HG03558 (cell line): Measurements from ENCODE around the gene BCL2L13.
"Not testable (repeated sequence)": the region's sequence is repeated elsewhere in the genome, so short reads cannot be mapped to it uniquely, and the experiment has no call there.

ENCODE experiments used
- ATAC-seq: cut with Tn5 transposase; IDR thresholded peaks from one replicate; pipeline ENCODE4 v1.9.1; 2021; ENCODE audit warnings: moderate number of reproducible peaks; ENCODE audit not compliant: unreplicated experiment; ENCODE audit errors: extremely low read depth

Gene BCL2L13

GRCh38 chr22:17692841-17693240 is 54.3 kb downstream of the BCL2L13 start:
- ATAC-seq, result no peak

- ATAC-seq, result no peak
Observed at GRCh38 chr22:17694193-17694592, 55.6 kb downstream of the BCL2L13 start.

GRCh38 chr22:17694752-17695151 is 56.2 kb downstream of the BCL2L13 start:
- ATAC-seq, result no peak

GRCh38 chr22:17695986-17696385 is 57.4 kb downstream of the BCL2L13 start:
- ATAC-seq, result no peak

DNA sequence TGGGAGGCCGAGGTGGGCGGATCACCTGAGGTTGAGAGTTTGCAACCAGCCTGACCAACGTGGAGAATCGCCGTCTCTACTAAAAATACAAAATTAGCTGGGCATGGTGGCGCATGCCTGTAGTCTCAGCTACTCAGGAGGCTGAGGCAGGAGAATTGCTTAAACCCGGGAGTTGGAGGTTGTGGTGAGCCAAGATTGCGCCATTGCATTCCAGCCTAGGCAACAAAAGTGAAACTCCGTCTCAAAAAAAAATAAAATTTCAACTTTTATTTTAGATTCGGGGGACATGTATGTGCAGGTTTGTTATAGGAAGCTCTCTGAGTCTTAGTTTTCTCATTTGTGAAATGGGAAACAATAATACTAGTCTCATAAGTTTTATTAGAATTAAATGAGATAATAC is 58.6 kb downstream of the BCL2L13 start:
- ATAC-seq, result not testable (repeated sequence)

DNA sequence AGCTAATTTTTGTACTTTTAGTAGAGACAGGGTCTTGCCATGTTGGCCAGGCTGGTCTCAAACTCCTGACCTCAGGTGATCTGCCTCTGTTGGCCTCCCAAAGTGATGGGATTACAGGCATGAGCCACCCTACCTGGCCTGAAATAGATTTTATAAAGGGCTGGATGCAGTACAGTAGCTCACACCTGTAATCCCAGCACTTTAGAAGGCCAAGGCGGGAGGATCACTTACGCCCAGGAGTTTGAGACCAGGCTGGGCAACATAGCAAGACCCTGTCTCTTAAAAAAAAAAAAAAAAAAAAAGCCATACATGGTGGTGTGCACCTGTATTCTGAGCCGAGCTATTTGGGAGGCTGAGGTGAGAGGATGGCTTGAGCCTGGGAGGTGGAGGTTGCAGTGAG is 59.7 kb downstream of the BCL2L13 start:
- not testable (repeated sequence) for ATAC-seq

DNA sequence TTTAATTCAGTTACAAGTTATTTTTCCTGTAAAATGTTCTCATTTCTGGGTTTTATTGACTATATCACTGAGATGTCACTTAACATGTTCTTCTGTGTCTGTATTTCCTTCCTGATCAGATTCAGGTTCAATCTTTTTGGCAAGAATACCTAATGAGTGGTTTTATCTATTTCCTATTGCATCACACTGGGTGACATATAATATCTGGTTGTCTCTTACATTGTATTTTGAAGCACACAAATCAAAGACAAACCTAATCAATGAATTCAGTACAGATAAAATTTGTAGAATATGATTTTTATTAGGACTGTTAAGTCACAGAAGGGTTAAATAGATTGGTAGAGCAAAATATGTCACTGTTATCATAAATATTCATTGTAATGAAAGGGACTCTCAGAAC is 60.4 kb downstream of the BCL2L13 start:
- ATAC-seq, result no peak

- ATAC-seq, result no peak
Observed at GRCh38 chr22:17699696-17700340, 61.3 kb downstream of the BCL2L13 start.

DNA sequence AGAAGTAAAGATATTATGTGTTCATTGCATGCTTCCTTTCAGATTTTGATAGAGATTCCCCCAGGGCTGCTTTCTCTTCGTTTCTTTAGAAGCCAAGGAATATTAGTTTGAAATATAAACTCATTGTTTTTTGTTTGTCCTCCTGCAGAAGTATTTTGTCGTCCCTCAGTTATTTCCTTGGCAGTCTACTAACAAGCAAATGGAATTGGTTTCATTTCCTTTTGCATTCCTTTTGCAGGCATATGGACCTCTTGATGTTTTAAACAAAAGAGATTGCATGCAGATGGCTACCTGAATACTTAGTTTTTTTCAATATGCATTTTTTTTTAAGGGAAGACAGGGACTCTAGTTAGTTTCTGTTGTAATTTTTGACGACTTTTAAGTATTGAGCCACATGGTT is 62.2 kb downstream of the BCL2L13 start:
- ATAC-seq, result no peak

GRCh38 chr22:17703811-17704210 is 65.3 kb downstream of the BCL2L13 start:
- ATAC-seq, result no peak

GRCh38 chr22:17705546-17705945 is 67.0 kb downstream of the BCL2L13 start:
- no peak for ATAC-seq

DNA sequence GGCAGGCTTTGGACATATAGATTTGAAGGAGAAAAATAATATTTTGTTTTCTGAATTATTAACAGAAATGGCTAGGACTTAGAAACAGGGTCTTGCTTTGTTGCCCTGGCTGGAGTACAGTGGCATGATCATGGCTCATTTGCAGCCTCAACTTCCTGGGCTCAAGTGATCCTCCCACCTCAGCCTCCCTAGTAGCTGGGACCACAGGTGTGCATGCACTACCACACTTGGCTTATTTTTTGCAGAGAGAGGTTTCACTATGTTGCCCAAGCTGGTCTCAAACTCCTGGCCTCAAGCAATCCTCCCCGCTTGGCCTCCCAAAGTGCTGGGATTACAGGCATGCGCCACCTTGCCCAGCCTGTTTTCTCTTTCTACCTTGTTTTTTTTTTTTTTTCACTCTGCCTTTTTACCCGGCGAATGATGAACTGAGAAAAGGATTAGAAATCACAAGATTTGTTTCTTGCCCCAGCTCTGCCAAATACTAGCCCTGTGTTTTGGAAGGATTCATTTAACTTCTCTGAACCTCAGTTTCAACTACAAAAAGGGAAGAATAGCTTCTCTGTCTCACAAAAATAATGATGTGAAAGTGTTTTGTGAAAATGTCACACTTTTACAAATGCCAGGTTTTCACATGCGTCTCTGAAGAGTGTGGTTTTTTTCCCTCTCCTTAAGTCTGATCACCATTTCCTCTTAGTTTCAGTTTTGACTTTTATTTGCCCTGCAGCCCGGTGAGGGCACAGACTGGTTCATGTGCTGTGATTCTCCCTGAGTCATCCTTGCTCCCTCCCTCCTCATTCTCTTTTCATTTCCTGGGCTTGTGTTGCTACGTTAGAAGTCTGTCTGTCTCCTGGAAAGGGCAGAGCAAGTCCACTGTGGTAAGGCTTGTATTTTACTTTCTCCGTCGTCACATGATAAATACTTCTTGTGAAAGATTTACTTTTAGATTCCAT is 67.7 kb downstream of the BCL2L13 start:
- ATAC-seq, result no peak

DNA sequence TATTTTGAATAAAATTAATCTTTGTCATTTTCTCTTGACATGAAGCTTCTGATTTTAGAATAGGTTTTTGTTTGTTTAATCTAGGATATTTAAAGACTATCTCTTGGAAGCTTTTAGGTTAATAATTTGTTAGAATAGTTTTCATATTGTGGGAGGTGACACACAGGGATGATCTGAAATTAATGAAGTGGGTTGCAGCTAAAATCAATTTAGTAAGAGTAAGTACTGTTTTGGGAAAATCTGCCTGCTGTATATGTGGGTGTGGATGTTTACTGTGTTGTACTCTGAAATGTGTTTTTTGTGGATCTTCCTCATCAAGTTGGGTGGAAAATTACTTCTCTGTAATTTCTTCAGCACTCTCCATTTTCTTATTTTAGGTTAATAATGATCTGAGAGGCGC is 68.4 kb downstream of the BCL2L13 start:
- no peak for ATAC-seq

DNA sequence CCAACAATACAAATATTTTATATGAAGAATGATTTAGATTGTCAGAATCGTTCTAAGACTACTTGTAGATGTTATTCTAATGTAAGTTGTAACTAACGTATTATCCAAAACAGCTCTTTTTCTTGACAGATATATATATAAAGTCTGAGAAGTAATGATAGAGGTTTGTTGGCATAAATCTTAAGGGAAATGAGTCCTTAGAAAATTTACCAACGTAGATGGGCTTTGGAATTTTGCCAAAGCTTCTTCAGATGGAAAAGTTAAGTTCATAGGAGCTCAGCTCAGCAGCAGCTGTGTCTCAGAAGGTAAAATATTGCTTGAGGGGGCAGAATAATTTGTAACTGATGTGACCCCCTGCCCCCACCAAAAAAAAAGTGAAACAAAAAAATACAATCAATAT is 69.0 kb downstream of the BCL2L13 start:
- ATAC-seq, result no peak

- ATAC-seq, result no peak
Observed at GRCh38 chr22:17710023-17710422, 71.5 kb downstream of the BCL2L13 start.

DNA sequence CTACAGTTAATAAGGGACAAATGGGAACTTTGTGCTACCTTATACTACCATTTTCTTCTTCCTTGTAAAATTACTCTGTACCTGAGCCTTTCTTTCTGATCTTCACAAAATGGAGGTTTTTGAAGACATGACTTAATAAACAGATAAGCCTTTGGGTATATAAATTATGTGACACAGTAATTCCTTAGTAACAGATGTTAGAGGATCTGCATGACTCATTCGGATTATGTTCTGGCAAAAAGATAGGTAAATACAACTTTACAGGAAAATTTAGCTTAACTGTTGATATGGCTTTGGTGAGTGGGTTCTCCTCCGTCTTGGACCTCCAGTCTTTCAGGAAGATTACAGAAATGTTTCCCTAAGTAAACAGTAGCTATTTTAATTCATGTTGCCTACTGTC is 73.9 kb downstream of the BCL2L13 start:
- ATAC-seq, result no peak

DNA sequence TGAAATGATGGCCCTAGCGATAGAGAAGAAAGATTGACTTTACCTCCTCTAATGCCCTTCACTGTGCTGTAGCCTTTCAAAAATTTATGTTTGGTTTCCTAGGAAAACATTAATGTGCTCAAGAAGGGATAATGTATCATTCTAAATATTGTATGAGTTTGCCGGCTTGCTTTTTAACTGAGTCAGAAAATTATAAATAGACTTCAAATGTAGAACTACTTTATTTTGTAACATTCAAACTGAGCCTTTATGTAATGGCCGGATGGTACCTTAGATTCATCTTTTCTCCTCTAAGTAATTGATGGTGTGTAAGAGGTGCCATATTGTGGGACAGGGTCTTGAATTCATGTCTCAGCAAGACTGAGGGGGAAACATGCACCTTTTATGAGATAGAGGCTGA is 78.0 kb downstream of the BCL2L13 start:
- ATAC-seq, result no peak

- no peak for ATAC-seq
Observed at GRCh38 chr22:17717708-17718107, 79.2 kb downstream of the BCL2L13 start.

GRCh38 chr22:17719911-17720310 is 81.4 kb downstream of the BCL2L13 start:
- no peak for ATAC-seq

- no peak for ATAC-seq
Observed at GRCh38 chr22:17724241-17724640, 85.7 kb downstream of the BCL2L13 start.

GRCh38 chr22:17724678-17725499 is 86.3 kb downstream of the BCL2L13 start:
- no peak for ATAC-seq
